Omental fat pad (tissue), 4 donors: Measurements from ENCODE around the gene INHA. TPM values are rescaled to one million over a fixed set of nuclear protein-coding genes. Genes with fewer than 3 reads are reported as not detected.

Experiments used
- ATAC-seq: fragments of 150-250 bp; one replicate; pipeline ENCODE4 v1.9.1; 2016; ENCODE audit warnings: mild to moderate bottlenecking, moderate library complexity; ENCODE audit not compliant: low FRiP score
- DNase-seq: peaks from one replicate; pipeline ENCODE4 v3.0.0-alpha.2; 2019; ENCODE audit warnings: low spot score
- total RNA-seq, 4 donors: library from RNA; depleted of rRNA; stranded (reverse); fragments of >200 nt; gene quantifications; one replicate each; pipeline ENCODE4 v1.1.0, GENCODE V29; 2016
- TF ChIP-seq, protein P1 (sequence below), 3 donors: fragments of 450-650 bp; IDR thresholded peaks; one replicate each; pipeline ENCODE4 v1.5.1; 2016 to 2017; ENCODE audit warnings: antibody characterized with exemption in 3 of 3, mild to moderate bottlenecking in 3 of 3, moderate library complexity in 2 of 3

Gene INHA
- total RNA-seq, 4 donors from 2014 or later: 0.88 to 1.1 TPM; not detected in 2

- no peak for DNase-seq
- TF ChIP-seq, protein P1, sequence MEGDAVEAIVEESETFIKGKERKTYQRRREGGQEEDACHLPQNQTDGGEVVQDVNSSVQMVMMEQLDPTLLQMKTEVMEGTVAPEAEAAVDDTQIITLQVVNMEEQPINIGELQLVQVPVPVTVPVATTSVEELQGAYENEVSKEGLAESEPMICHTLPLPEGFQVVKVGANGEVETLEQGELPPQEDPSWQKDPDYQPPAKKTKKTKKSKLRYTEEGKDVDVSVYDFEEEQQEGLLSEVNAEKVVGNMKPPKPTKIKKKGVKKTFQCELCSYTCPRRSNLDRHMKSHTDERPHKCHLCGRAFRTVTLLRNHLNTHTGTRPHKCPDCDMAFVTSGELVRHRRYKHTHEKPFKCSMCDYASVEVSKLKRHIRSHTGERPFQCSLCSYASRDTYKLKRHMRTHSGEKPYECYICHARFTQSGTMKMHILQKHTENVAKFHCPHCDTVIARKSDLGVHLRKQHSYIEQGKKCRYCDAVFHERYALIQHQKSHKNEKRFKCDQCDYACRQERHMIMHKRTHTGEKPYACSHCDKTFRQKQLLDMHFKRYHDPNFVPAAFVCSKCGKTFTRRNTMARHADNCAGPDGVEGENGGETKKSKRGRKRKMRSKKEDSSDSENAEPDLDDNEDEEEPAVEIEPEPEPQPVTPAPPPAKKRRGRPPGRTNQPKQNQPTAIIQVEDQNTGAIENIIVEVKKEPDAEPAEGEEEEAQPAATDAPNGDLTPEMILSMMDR (IDR thresholded peaks at IDR 0.05): no peak
- ATAC-seq: no peak
Measured at GRCh38 chr2:219527472-219527871, 44.6 kb upstream of the INHA start.

GRCh38 chr2:219530048-219530963 is 41.8 kb upstream of the INHA start:
- DNase-seq: peak; percentile 49
- ATAC-seq: peak; percentile 82
- TF ChIP-seq, protein P1 (IDR thresholded peaks at IDR 0.05): peak in 2 of 3 donors; percentile 94 to 98

GRCh38 chr2:219531639-219532377 is 40.3 kb upstream of the INHA start:
- TF ChIP-seq, protein P1 (IDR thresholded peaks at IDR 0.05): no peak
- no peak for DNase-seq
- ATAC-seq: no peak

DNA sequence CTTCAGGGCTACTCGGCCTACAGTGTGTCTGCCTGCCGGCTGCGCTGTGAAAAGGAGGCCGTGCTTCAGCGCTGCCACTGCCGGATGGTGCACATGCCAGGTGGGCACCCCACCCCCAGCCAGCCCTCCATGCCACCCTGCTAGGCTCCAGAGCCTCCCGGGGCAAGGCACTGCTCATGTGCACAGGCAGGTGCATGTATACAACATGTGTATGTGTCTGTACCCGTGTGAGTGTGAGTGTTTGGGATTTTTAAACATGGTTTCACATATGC is 39.8 kb upstream of the INHA start:
- ATAC-seq (no peak), DNase-seq (no peak)
- TF ChIP-seq, protein P1 (IDR thresholded peaks at IDR 0.05): no peak

DNA sequence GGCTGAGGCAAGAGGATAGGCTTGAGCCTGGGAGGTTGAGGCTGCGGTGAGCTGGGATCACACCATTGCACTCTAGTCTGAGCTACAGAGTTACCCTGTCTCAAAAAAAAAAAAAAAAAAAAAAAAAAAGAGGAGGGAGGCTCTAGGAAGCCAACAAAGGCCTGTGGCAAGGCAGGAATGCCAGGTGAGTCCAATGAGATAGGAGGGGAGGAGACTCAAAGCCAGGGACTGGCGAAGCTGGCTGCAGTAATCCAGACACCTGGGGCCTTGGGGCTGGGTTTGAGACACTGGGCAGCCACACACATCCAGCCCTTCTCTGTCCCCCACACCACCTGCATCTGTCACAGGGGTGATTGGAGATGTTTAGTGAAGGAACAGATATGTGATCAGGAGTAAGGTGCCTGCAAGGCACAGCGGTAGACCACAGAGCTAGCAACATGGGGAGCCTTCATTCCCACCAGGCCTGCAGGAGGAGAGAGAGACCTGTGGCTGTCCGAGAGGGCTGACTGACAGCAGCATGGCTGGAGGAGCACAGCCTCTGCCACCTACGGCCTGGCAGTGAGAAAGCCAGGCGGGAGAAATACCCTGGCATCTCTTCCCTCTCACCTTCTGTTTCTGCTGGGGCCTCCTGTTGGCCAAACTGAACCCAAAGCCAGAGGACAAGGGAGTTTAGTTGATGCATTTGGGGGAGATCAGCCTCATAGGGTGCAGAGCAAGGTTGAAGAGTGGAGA is 38.0 kb upstream of the INHA start:
- DNase-seq (no peak), ATAC-seq (no peak)
- TF ChIP-seq, protein P1 (IDR thresholded peaks at IDR 0.05): no peak

- TF ChIP-seq, protein P1 (IDR thresholded peaks at IDR 0.05): no peak
- ATAC-seq (no peak), DNase-seq (no peak)
Measured at GRCh38 chr2:219536425-219536824, 35.7 kb upstream of the INHA start.
